Heart left ventricle (tissue), 16 donors: Measurements from ENCODE around the gene C16orf95. TPM values are rescaled to one million over a fixed set of nuclear protein-coding genes. Genes with fewer than 3 reads are reported as not detected.

Source experiments
- ATAC-seq, 4 donors: fragments of 200-7000 bp; cut with Tn5 transposase; one replicate each; pipeline ENCODE4 v1.9.1; 2020 to 2022; ENCODE audit warnings: moderate library complexity in 4 of 4, mild to moderate bottlenecking in 3 of 4, moderate number of reproducible peaks in 1 of 4
- DNase-seq, 5 donors: peaks; one replicate each; pipeline ENCODE4 v3.0.0-alpha.2; 2020
- H3K27ac ChIP-seq, 12 donors: fragments of 200-600 bp; sonication (generic) in 4 of 12; one replicate each; pipeline versions ENCODE4 v1.5.0 to v1.8.0; 2016 to 2022; ENCODE audit warnings: mild to moderate bottlenecking in 2 of 12
- H3K27me3 ChIP-seq, 9 donors: fragments of 200-600 bp; sonication (generic) in 2 of 9; one replicate each; pipeline versions ENCODE4 v1.5.1 to v1.8.0; 2016 to 2022; ENCODE audit warnings: mild to moderate bottlenecking in 3 of 9
- H3K36me3 ChIP-seq, 9 donors: fragments of 200-600 bp; sonication (generic) in 2 of 9; one replicate each; pipeline versions ENCODE4 v1.5.0 to v1.8.0; 2018 to 2022; ENCODE audit warnings: mild to moderate bottlenecking in 2 of 9
- H3K4me1 ChIP-seq, 12 donors: fragments of 200-600 bp; sonication (generic) in 4 of 12; one replicate each; pipeline versions ENCODE4 v1.5.0 to v1.8.0; 2016 to 2022; ENCODE audit warnings: mild to moderate bottlenecking in 3 of 12
- H3K4me3 ChIP-seq, 12 donors: fragments of 200-600 bp; sonication (generic) in 4 of 12; one replicate each; pipeline versions ENCODE4 v1.5.0 to v1.8.0; 2017 to 2022; ENCODE audit warnings: mild to moderate bottlenecking in 9 of 12, moderate library complexity in 4 of 12
- H3K9me3 ChIP-seq, 12 donors: fragments of 200-600 bp; sonication (generic) in 4 of 12; one replicate each; pipeline versions ENCODE4 v1.5.0 to v1.8.0; 2016 to 2022; ENCODE audit warnings: mild to moderate bottlenecking in 1 of 12
- CTCF ChIP-seq, 12 donors: fragments of 200-600 bp; sonication (generic) in 4 of 12; IDR thresholded peaks; one replicate each; pipeline versions ENCODE4 v1.5.0 to v1.8.0; 2018 to 2022; ENCODE audit warnings: antibody characterized with exemption in 12 of 12, mild to moderate bottlenecking in 5 of 12
- POLR2A ChIP-seq, 2 donors: fragments of 450-650 bp; IDR thresholded peaks; one replicate each; pipeline ENCODE4 v1.6.1; 2017; ENCODE audit warnings: antibody characterized with exemption in 2 of 2, mild to moderate bottlenecking in 2 of 2, moderate library complexity in 2 of 2
- WGBS, 4 donors: extraction: QIAGEN DNeasy Blood & Tissue Kit in 2 of 4; methylation state at CpG; one replicate each; pipeline versions ENCODE4 v1.1.5 to v1.1.7; 2013 to 2018; 5-methylcytosine and 5-hydroxymethylcytosine counted together
- intact Hi-C, 10 donors: fragments of 100-400 bp; cut with DNase I; formaldehyde crosslinking; loops; one replicate each; pipeline versions ENCODE4 v1.11.1 to v1.14.2; 2022
- polyA plus RNA-seq, 2 donors: library from polyadenylated mRNA; stranded (reverse); fragments of 200-250 nt; gene quantifications; one replicate each; pipeline ENCODE4 v1.2.3, GENCODE V29; 2013
- total RNA-seq, 9 donors: library from RNA; depleted of rRNA in 2 of 9; stranded (reverse); fragments of >200 nt in 2 of 9; fragmentation: NEBNext Ultra II Directional in 3 of 9; extraction: Animal tissue kit (Norgen Biotek cat#: 25700) in 3 of 9; gene quantifications; one replicate each; pipeline versions ENCODE4 v1.1.0 to v1.2.4, GENCODE V29; 2016 to 2023
- donor health status: ischemic (EF 13 %, LVEDD 7.1; RV severe dilation, severe dysfunction).
- donor health status: healthy with polysubstance abuse.
- donor health status: DM: no; HTN: yes; CAD: no.
- donor health status: DM: no; HTN: no; CAD: no.
- donor health status: ischemic (EF 25% LVEDD 6.9; RV normal size, moderate dysfunction).
- donor health status: ischemic (EF 25% LVEDD 5.7; RV mildly dilated, moderate dysfunction).
- donor health status: healthy.
- donor health status: DM: yes; HTN: yes; CAD: no.
- donor health status: ischemic (EF 35%, LVEDD 5.7; RV mildly dilated, moderate dysfunction).
- donor health status: nonischemic (EF 11% LVEDD 7.7; RV severe dilation, severe dysfunction).
- donor health status: DM: yes; HTN: yes; CAD: no.
- donor health status: PGD.
- donor health status: ischemic (EF 29% LVEDD 5.4; RV normal size, mild dysfunction).
- donor health status: nonischemic (EF 23%, LVEDD 6.1; RV moderate dilation, normal function).

Gene C16orf95
- total and polyA plus RNA-seq, 11 donors = 0.91 to 4.5 (median 3.1) TPM

- ATAC-seq (no peak), DNase-seq (no peak)
- Histone ChIP-seq H3K9me3 (peaks cover 0 to 8% (median 0%) of the 10 kb centered on the region in 12 donors), H3K27me3 (no peaks in the 10 kb centered on the region), H3K4me3 (no peak overlapping the region), H3K36me3 (no peaks in the 10 kb centered on the region), H3K27ac (no peak overlapping the region), H3K4me1 (peaks cover 0 to 4% (median 0%) of the 10 kb centered on the region in 12 donors)
- WGBS, 4 donors = 87 to 91% (median 89%) methylated on average over 16 to 20 of the region's 20 CpGs
- intact Hi-C loops = loop anchor here in 1 of 10 donors (5.0 kb wide), 1 partner anchor 734 kb away; no protein-coding TSS in a partner anchor
- TF ChIP-seq CTCF (IDR thresholded peaks at IDR 0.05) (no peak), POLR2A (IDR thresholded peaks at IDR 0.05) (no peak)
These were observed 21.3 kb downstream of the C16orf95 start for GRCh38 chr16:87295661-87296531.

- intact Hi-C loops = loop anchor here in 1 of 10 donors (5.0 kb wide), 1 partner anchor 733 kb away; no protein-coding TSS in a partner anchor
- Histone ChIP-seq H3K27ac (no peak overlapping the region), H3K27me3 (no peaks in the 10 kb centered on the region), H3K4me1 (peaks cover 0 to 4% (median 0%) of the 10 kb centered on the region in 12 donors), H3K9me3 (peaks cover 0 to 8% (median 0%) of the 10 kb centered on the region in 12 donors), H3K36me3 (no peaks in the 10 kb centered on the region), H3K4me3 (no peak overlapping the region)
- no peak for ATAC-seq
- DNase-seq = no peak
- WGBS, 4 donors = 71 to 95% (median 87%) methylated on average over 4 of the region's 4 CpGs
- no peak for TF ChIP-seq CTCF (IDR thresholded peaks at IDR 0.05)
- TF ChIP-seq POLR2A (IDR thresholded peaks at IDR 0.05) = no peak
These were observed 21.9 kb downstream of the C16orf95 start for GRCh38 chr16:87295259-87295658.

GRCh38 chr16:87293990-87294389, 23.2 kb downstream of the C16orf95 start:
- ATAC-seq (no peak), DNase-seq (no peak)
- Histone ChIP-seq H3K9me3 (peaks cover 0 to 8% (median 0%) of the 10 kb centered on the region in 12 donors), H3K27ac (no peak overlapping the region), H3K36me3 (no peaks in the 10 kb centered on the region), H3K27me3 (no peaks in the 10 kb centered on the region), H3K4me1 (peaks cover 0 to 4% (median 0%) of the 10 kb centered on the region in 12 donors), H3K4me3 (no peak overlapping the region)
- intact Hi-C loops = no loop called here
- TF ChIP-seq POLR2A (IDR thresholded peaks at IDR 0.05) (no peak), CTCF (IDR thresholded peaks at IDR 0.05) (no peak)
- 93 to 97% (median 94%) methylated on average over 3 of the region's 3 CpGs for WGBS, 4 donors

- no peak overlapping the region for H3K27ac ChIP-seq
- ATAC-seq (no peak), DNase-seq (no peak)
- intact Hi-C loops = no loop called here
- H3K9me3 ChIP-seq = peaks cover 0 to 12% (median 0%) of the 10 kb centered on the region in 12 donors
- H3K27me3 ChIP-seq = no peaks in the 10 kb centered on the region
- WGBS, 4 donors = 82 to 98% (median 91%) methylated on average over 6 of the region's 6 CpGs
- H3K4me3 ChIP-seq = no peak overlapping the region
- TF ChIP-seq POLR2A (IDR thresholded peaks at IDR 0.05) (no peak), CTCF (IDR thresholded peaks at IDR 0.05) (no peak)
- no peaks in the 10 kb centered on the region for H3K36me3 ChIP-seq
- no peaks in the 10 kb centered on the region for H3K4me1 ChIP-seq
These were observed 25.2 kb downstream of the C16orf95 start for GRCh38 chr16:87291944-87292343.
